Astrocyte (in vitro differentiated cells and primary cell): Measurements from ENCODE around the gene LRRC47. TPM values are rescaled to one million over a fixed set of nuclear protein-coding genes. Genes with fewer than 3 reads are reported as not detected.

ENCODE experiments used
- DNase-seq: peaks from one replicate; pipeline ENCODE4 v3.0.0-alpha.2; 2010; ENCODE audit warnings: low read depth
- FAIRE-seq: peaks from 2 replicates; lab custom pipeline; 2011; peaks lifted over from hg19 to GRCh38; lab: Jason Lieb, UNC
- H2AFZ ChIP-seq: 2 replicates; pipeline ENCODE4 v1.6.0; 2012; ENCODE audit warnings: low read depth, low read length, inconsistent platforms
- H3K27ac ChIP-seq: 2 replicates; pipeline ENCODE4 v1.5.1; 2011; ENCODE audit warnings: low read depth, low read length, inconsistent platforms
- H3K27me3 ChIP-seq: 2 replicates; pipeline ENCODE4 v1.6.0; 2011; ENCODE audit warnings: low read length, inconsistent platforms; ENCODE audit not compliant: insufficient read depth
- H3K36me3 ChIP-seq: 2 replicates; pipeline ENCODE4 v1.5.1; 2011; ENCODE audit warnings: low read length, inconsistent platforms; ENCODE audit not compliant: insufficient read depth
- H3K4me1 ChIP-seq: 2 replicates; pipeline ENCODE4 v1.5.1; 2011; ENCODE audit warnings: low read length, inconsistent platforms; ENCODE audit not compliant: insufficient read depth
- H3K4me2 ChIP-seq: 2 replicates; pipeline ENCODE4 v1.6.0; 2012; ENCODE audit warnings: low read length, inconsistent platforms
- H3K4me3 ChIP-seq: 2 replicates; pipeline ENCODE4 v1.5.1; 2011; ENCODE audit warnings: low read depth, mild to moderate bottlenecking, low read length, inconsistent platforms; ENCODE audit not compliant: insufficient read depth
- H3K79me2 ChIP-seq: 2 replicates; pipeline ENCODE4 v1.6.0; 2012; ENCODE audit warnings: mild to moderate bottlenecking, low read length, inconsistent platforms; ENCODE audit not compliant: insufficient read depth
- H3K9ac ChIP-seq: 2 replicates; pipeline ENCODE4 v1.6.0; 2012; ENCODE audit warnings: mild to moderate bottlenecking, low read length, inconsistent platforms
- H3K9me3 ChIP-seq: 2 replicates; pipeline ENCODE4 v1.5.1; 2012; ENCODE audit warnings: low read depth, mild to moderate bottlenecking, low read length, inconsistent platforms; ENCODE audit not compliant: insufficient read depth
- H4K20me1 ChIP-seq: 2 replicates; pipeline ENCODE4 v1.6.0; 2012; ENCODE audit warnings: low read length, inconsistent platforms; ENCODE audit not compliant: insufficient read depth
- H3K27ac Mint-ChIP-seq: one replicate; pipeline ENCODE4 v1.8.0; 2021; ENCODE audit warnings: mild to moderate bottlenecking, mixed read lengths; ENCODE audit not compliant: unreplicated experiment
- H3K27me3 Mint-ChIP-seq: one replicate; pipeline ENCODE4 v1.8.0; 2021; ENCODE audit warnings: low read depth, mixed read lengths; ENCODE audit not compliant: unreplicated experiment
- H3K36me3 Mint-ChIP-seq: one replicate; pipeline ENCODE4 v1.8.0; 2021; ENCODE audit warnings: low read depth, mixed read lengths; ENCODE audit not compliant: unreplicated experiment
- H3K4me1 Mint-ChIP-seq: one replicate; pipeline ENCODE4 v1.8.0; 2021; ENCODE audit warnings: low read depth, mixed read lengths; ENCODE audit not compliant: unreplicated experiment
- H3K4me3 Mint-ChIP-seq: one replicate; pipeline ENCODE4 v1.8.0; 2021; ENCODE audit warnings: mild to moderate bottlenecking, moderate library complexity, mixed read lengths; ENCODE audit not compliant: unreplicated experiment
- H3K9me3 Mint-ChIP-seq: one replicate; pipeline ENCODE4 v1.8.0; 2021; ENCODE audit warnings: mild to moderate bottlenecking, mixed read lengths; ENCODE audit not compliant: unreplicated experiment
- CTCF ChIP-seq: IDR thresholded peaks from 2 replicates; pipeline ENCODE4 v1.5.1; 2011; ENCODE audit warnings: low read depth, mild to moderate bottlenecking, inconsistent platforms, low read length, moderate library complexity; ENCODE audit not compliant: insufficient read depth
- EZH2 ChIP-seq: IDR thresholded peaks from 2 replicates; pipeline ENCODE4 v1.6.1; 2012; ENCODE audit warnings: mild to moderate bottlenecking, low read length, inconsistent platforms; ENCODE audit not compliant: insufficient read depth
- total RNA-seq: library from RNA; stranded (reverse); gene quantifications from 2 replicates; pipeline ENCODE4 v1.2.1, GENCODE V29; 2021

Gene LRRC47
- total RNA-seq, 1 donor from 2014 or later, result 51.5 TPM

- Histone ChIP-seq H3K4me2 (no peak overlapping the region), H3K4me3 (no peak overlapping the region), H4K20me1 (peaks cover 14% of the 10 kb centered on the region), H3K9me3 (no peaks in the 10 kb centered on the region), H3K9ac (no peak overlapping the region), H3K27me3 (peaks cover 6% of the 10 kb centered on the region), H3K27ac (no peak overlapping the region), H3K79me2 (no peaks in the 10 kb centered on the region), H3K36me3 (peaks cover 7% of the 10 kb centered on the region), H3K4me1 (no peaks in the 10 kb centered on the region), H2AFZ (no peak overlapping the region)
- FAIRE-seq (no peak), DNase-seq (no peak)
- H3K4me1 Mint-ChIP-seq, result no peaks in the 10 kb centered on the region
- H3K4me3 Mint-ChIP-seq, result no peak overlapping the region
- peaks cover 2% of the 10 kb centered on the region for H3K27me3 Mint-ChIP-seq
- H3K27ac Mint-ChIP-seq, result no peak overlapping the region
- H3K9me3 Mint-ChIP-seq, result no peaks in the 10 kb centered on the region
- TF ChIP-seq EZH2 (no peak), CTCF (no peak)
- peaks cover 4% of the 10 kb centered on the region for H3K36me3 Mint-ChIP-seq
These were observed 61.1 kb downstream of the LRRC47 start for GRCh38 chr1:3735027-3735681.

- Histone ChIP-seq H3K36me3 (peaks cover 3% of the 10 kb centered on the region), H3K9ac (no peak overlapping the region), H3K9me3 (no peaks in the 10 kb centered on the region), H3K4me2 (no peak overlapping the region), H2AFZ (no peak overlapping the region), H3K79me2 (no peaks in the 10 kb centered on the region), H3K27ac (no peak overlapping the region), H3K4me1 (no peaks in the 10 kb centered on the region), H4K20me1 (peaks cover 8% of the 10 kb centered on the region), H3K27me3 (peaks cover 6% of the 10 kb centered on the region), H3K4me3 (no peak overlapping the region)
- Mint-ChIP-seq H3K36me3 (peaks cover 4% of the 10 kb centered on the region), H3K4me3 (no peak overlapping the region), H3K27ac (no peak overlapping the region), H3K27me3 (peaks cover 2% of the 10 kb centered on the region), H3K9me3 (no peaks in the 10 kb centered on the region), H3K4me1 (no peaks in the 10 kb centered on the region)
- FAIRE-seq (no peak), DNase-seq (no peak)
- no peak for TF ChIP-seq EZH2
- no peak for TF ChIP-seq CTCF
These were observed 61.7 kb downstream of the LRRC47 start for GRCh38 chr1:3734602-3735001.

GRCh38 chr1:3733883-3734589 lies 62.3 kb downstream of the LRRC47 start:
- Mint-ChIP-seq H3K9me3 (no peaks in the 10 kb centered on the region), H3K27me3 (peaks cover 4% of the 10 kb centered on the region), H3K4me3 (no peak overlapping the region), H3K36me3 (peaks cover 4% of the 10 kb centered on the region), H3K4me1 (no peaks in the 10 kb centered on the region), H3K27ac (no peak overlapping the region)
- no peak for FAIRE-seq
- TF ChIP-seq CTCF (no peak), EZH2 (no peak)
- Histone ChIP-seq H3K9ac (no peak overlapping the region), H3K27ac (no peak overlapping the region), H3K36me3 (peaks cover 3% of the 10 kb centered on the region), H3K4me3 (no peak overlapping the region), H4K20me1 (peaks cover 3% of the 10 kb centered on the region), H3K79me2 (no peaks in the 10 kb centered on the region), H3K27me3 (peaks cover 6% of the 10 kb centered on the region), H3K4me2 (no peak overlapping the region), H3K4me1 (no peaks in the 10 kb centered on the region), H2AFZ (no peak overlapping the region), H3K9me3 (no peaks in the 10 kb centered on the region)
- no peak for DNase-seq
